Prostate gland (tissue), 2 donors: ENCODE results near the gene SNX33.

Source experiments
- CTCF ChIP-seq, 4 experiments: fragments of 200-600 bp in 2 of 4; fragments of 450-650 bp in 2 of 4; sonication (generic) in 2 of 4; IDR thresholded peaks; 1 replicate in 3 of 4; 2 replicates in 1 of 4; pipeline ENCODE4 v1.5.1; 2016 to 2019; ENCODE audit warnings: antibody characterized with exemption in 4 of 4, mild to moderate bottlenecking in 2 of 4, moderate library complexity in 2 of 4
- POLR2A ChIP-seq: fragments of 450-650 bp; IDR thresholded peaks from one replicate; pipeline ENCODE4 v1.6.1; 2016; ENCODE audit warnings: antibody characterized with exemption, mild to moderate bottlenecking

- TF ChIP-seq POLR2A (no peak), CTCF (IDR thresholded peaks at IDR 0.05) (no peak)
Observed at GRCh38 chr15:75666823-75667501, 19.2 kb downstream of the SNX33 start.
